ENCODE data around the gene NFIC. TPM values are rescaled to one million over a fixed set of nuclear protein-coding genes. Genes with fewer than 3 reads are reported as not detected.

The NFIC gene
- total and polyA plus RNA-seq, 2 donors from 2014 or later, result 20.3 to 173 TPM

- no peaks in the 10 kb centered on the region for H3K27me3 ChIP-seq (ENCODE audit: control insufficient read depth, insufficient read depth, low read length)
- H3K4me1 ChIP-seq (ENCODE audit: control insufficient read depth in 2 of 3, insufficient read depth in 2 of 3, low read depth in 1 of 3, low read length in 3 of 3), result peaks cover 0 to 18% (median 7%) of the 10 kb centered on the region in 3 donors
- DNase-seq (peak in 2 of 5 donors; percentile 61 to 72), FAIRE-seq (no peak)
- H3K4me3 ChIP-seq (ENCODE audit: low read length in 3 of 3), result peak overlapping the region in 1 of 3 donors; percentile 47
- H3K9me3 ChIP-seq (ENCODE audit: control insufficient read depth in 2 of 3, insufficient read depth in 1 of 3, low read length in 3 of 3), result no peaks in the 10 kb centered on the region
- H3K27ac ChIP-seq (ENCODE audit: low read depth in 2 of 2, low read length in 2 of 2), result no peak overlapping the region
- TF ChIP-seq CTCF (IDR thresholded peaks at IDR 0.05; ENCODE audit: borderline replicate concordance, extremely low read depth, insufficient read depth), result no peak
- H3K9ac ChIP-seq (ENCODE audit: low read length in 3 of 3), result no peak overlapping the region
- H3K36me3 ChIP-seq (ENCODE audit: control insufficient read depth in 2 of 3, insufficient read depth in 3 of 3, low read length in 3 of 3), result peaks cover 0 to 10% (median 8%) of the 10 kb centered on the region in 3 donors
- intact Hi-C loops (cut with DNase I), result loop anchor here (10.0 kb wide), 1 partner anchor 155 kb away; no protein-coding TSS in a partner anchor
Observed at GRCh38 chr19:3479177-3479833, 112.9 kb downstream of the NFIC start.

GRCh38 chr19:3479834-3480215, 113.4 kb downstream of the NFIC start:
- peak overlapping the region in 1 of 2 donors; percentile 82 for H3K27ac ChIP-seq (ENCODE audit: low read depth in 2 of 2, low read length in 2 of 2)
- H3K27me3 ChIP-seq (ENCODE audit: control insufficient read depth, insufficient read depth, low read length), result no peaks in the 10 kb centered on the region
- FAIRE-seq, result no peak
- H3K9ac ChIP-seq (ENCODE audit: low read length in 3 of 3), result no peak overlapping the region
- intact Hi-C loops (cut with DNase I), result loop anchor here (10.0 kb wide), 1 partner anchor 155 kb away; no protein-coding TSS in a partner anchor
- peaks cover 0 to 7% (median 3%) of the 10 kb centered on the region in 3 donors for H3K36me3 ChIP-seq (ENCODE audit: control insufficient read depth in 2 of 3, insufficient read depth in 3 of 3, low read length in 3 of 3)
- peaks cover 0 to 14% (median 4%) of the 10 kb centered on the region in 3 donors for H3K4me1 ChIP-seq (ENCODE audit: control insufficient read depth in 2 of 3, insufficient read depth in 2 of 3, low read depth in 1 of 3, low read length in 3 of 3)
- TF ChIP-seq CTCF (IDR thresholded peaks at IDR 0.05; ENCODE audit: borderline replicate concordance, extremely low read depth, insufficient read depth), result no peak
- H3K4me3 ChIP-seq (ENCODE audit: low read length in 3 of 3), result peak overlapping the region in 2 of 3 donors; percentile 37 to 47
- no peaks in the 10 kb centered on the region for H3K9me3 ChIP-seq (ENCODE audit: control insufficient read depth in 2 of 3, insufficient read depth in 1 of 3, low read length in 3 of 3)
- peak in 4 of 5 donors; percentile 56 to 78 (median 63) for DNase-seq

GRCh38 chr19:3480383-3481091, 114.2 kb downstream of the NFIC start, which contains the start of gene SMIM24:
SMIM24 (minus strand) TSS chr19:3480525; CDS start chr19:3480463, 62 bp downstream.
- Histone ChIP-seq H3K9me3 (ENCODE audit: control insufficient read depth in 2 of 3, insufficient read depth in 1 of 3, low read length in 3 of 3) (no peaks in the 10 kb centered on the region), H3K9ac (ENCODE audit: low read length in 3 of 3) (no peak within 1 kb of the TSS), H3K27me3 (ENCODE audit: control insufficient read depth, insufficient read depth, low read length) (no peaks in the 10 kb centered on the region), H3K27ac (ENCODE audit: low read depth in 2 of 2, low read length in 2 of 2) (peak within 1 kb of the TSS; percentile 48 to 82), H3K36me3 (ENCODE audit: control insufficient read depth in 2 of 3, insufficient read depth in 3 of 3, low read length in 3 of 3) (peaks cover 0 to 7% (median 3%) of the 10 kb centered on the region in 3 donors), H3K4me1 (ENCODE audit: control insufficient read depth in 2 of 3, insufficient read depth in 2 of 3, low read depth in 1 of 3, low read length in 3 of 3) (peaks cover 0 to 10% (median 4%) of the 10 kb centered on the region in 3 donors), H3K4me3 (ENCODE audit: low read length in 3 of 3) (peak within 1 kb of the TSS in 2 of 3 donors; percentile 37 to 47)
- no peak for FAIRE-seq
- peak; percentile 76 to 89 (median 83) for DNase-seq
- TF ChIP-seq CTCF (IDR thresholded peaks at IDR 0.05; ENCODE audit: borderline replicate concordance, extremely low read depth, insufficient read depth), result no peak
- intact Hi-C loops (cut with DNase I), result no loop called here

Measured in kidney (tissue), 14 donors.